ENCODE results near the gene SKI.

GRCh38 chr1:2327841-2328240 lies 99.7 kb downstream of the SKI start:
- no peak for TF ChIP-seq CTCF (conservative IDR thresholded peaks at IDR 0.05; ENCODE audit: low read length)
- no peak for TF ChIP-seq EZH2phosphoT487 (IDR thresholded peaks at IDR 0.05; ENCODE audit: borderline replicate concordance, low read depth, low read length)

Measured in OCI-LY7 (cell line).